ENCODE results near the gene PCCA.
"Not testable (repeated sequence)": the region's sequence is repeated elsewhere in the genome, so short reads cannot be mapped to it uniquely, and the experiment has no call there.

Gene PCCA

GRCh38 chr13:100147825-100148224 lies 58.9 kb downstream of the PCCA start:
- Histone ChIP-seq H2AFZ (ENCODE audit: low read length) (no peak overlapping the region), H3K4me2 (ENCODE audit: low read length) (no peak overlapping the region), H3K27me3 (ENCODE audit: insufficient read depth, low read length) (no peaks in the 10 kb centered on the region), H3K27ac (ENCODE audit: low read depth, low read length, poor library complexity, severe bottlenecking) (no peak overlapping the region), H3F3A (ENCODE audit: insufficient read depth, low read length) (no peaks in the 10 kb centered on the region), H3K36me3 (ENCODE audit: insufficient read depth, low read length) (no peaks in the 10 kb centered on the region), H3K9me3 (ENCODE audit: low read length) (0 out of 2 replicates have a peak, but pooled peaks cover 4% of the 10 kb centered on the region), H3K4me1 (ENCODE audit: insufficient read depth, low read length, severe bottlenecking) (no peaks in the 10 kb centered on the region), H3K9me2 (ENCODE audit: low read depth, low read length) (no peaks in the 10 kb centered on the region), H3K4me3 (ENCODE audit: low read depth, low read length, poor library complexity, severe bottlenecking) (no peak overlapping the region), H3K9ac (ENCODE audit: low read length) (no peak overlapping the region), H3K79me2 (ENCODE audit: insufficient read depth, low read length) (no peaks in the 10 kb centered on the region), H4K20me1 (ENCODE audit: insufficient read depth, low read length) (no peaks in the 10 kb centered on the region)
- TF ChIP-seq EZH2 (IDR thresholded peaks at IDR 0.05; ENCODE audit: borderline replicate concordance, low read length) (no peak), CTCF (IDR thresholded peaks at IDR 0.05; ENCODE audit: low read length) (no peak)

GRCh38 chr13:100148422-100148821 lies 59.5 kb downstream of the PCCA start:
- H3K27me3 ChIP-seq (ENCODE audit: insufficient read depth, low read length): no peaks in the 10 kb centered on the region
- no peaks in the 10 kb centered on the region for H3K9me2 ChIP-seq (ENCODE audit: low read depth, low read length)
- H3K36me3 ChIP-seq (ENCODE audit: insufficient read depth, low read length): no peaks in the 10 kb centered on the region
- no peak overlapping the region for H3K4me2 ChIP-seq (ENCODE audit: low read length)
- no peaks in the 10 kb centered on the region for H3F3A ChIP-seq (ENCODE audit: insufficient read depth, low read length)
- no peak overlapping the region for H3K9ac ChIP-seq (ENCODE audit: low read length)
- no peak overlapping the region for H3K27ac ChIP-seq (ENCODE audit: low read depth, low read length, poor library complexity, severe bottlenecking)
- no peak for TF ChIP-seq CTCF (IDR thresholded peaks at IDR 0.05; ENCODE audit: low read length)
- no peak for TF ChIP-seq EZH2 (IDR thresholded peaks at IDR 0.05; ENCODE audit: borderline replicate concordance, low read length)
- no peaks in the 10 kb centered on the region for H3K4me1 ChIP-seq (ENCODE audit: insufficient read depth, low read length, severe bottlenecking)
- H2AFZ ChIP-seq (ENCODE audit: low read length): no peak overlapping the region
- 0 out of 2 replicates have a peak, but pooled peaks cover 4% of the 10 kb centered on the region for H3K9me3 ChIP-seq (ENCODE audit: low read length)
- H3K79me2 ChIP-seq (ENCODE audit: insufficient read depth, low read length): no peaks in the 10 kb centered on the region
- H3K4me3 ChIP-seq (ENCODE audit: low read depth, low read length, poor library complexity, severe bottlenecking): no peak overlapping the region
- H4K20me1 ChIP-seq (ENCODE audit: insufficient read depth, low read length): no peaks in the 10 kb centered on the region

DNA sequence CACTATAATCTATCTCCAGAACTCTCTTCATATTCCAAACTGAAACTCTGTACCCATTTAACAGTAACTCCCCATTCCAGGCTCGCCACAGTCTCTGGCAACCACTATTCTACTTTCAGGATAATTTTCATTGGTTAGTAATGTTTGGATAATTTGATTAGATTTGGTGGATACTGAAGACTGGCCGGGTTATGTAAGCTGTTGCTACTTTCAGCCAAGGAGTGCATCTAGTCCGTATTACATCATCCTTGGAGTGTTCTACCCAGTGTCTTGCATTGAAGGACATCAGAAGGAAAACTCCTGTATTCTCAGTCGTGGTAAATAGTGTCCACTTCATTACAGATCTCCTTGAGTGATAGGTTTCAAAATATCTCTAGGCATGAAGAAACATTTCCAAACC lies 60.5 kb downstream of the PCCA start:
- H3K4me2 ChIP-seq (ENCODE audit: low read length): no peak overlapping the region
- H3K9ac ChIP-seq (ENCODE audit: low read length): no peak overlapping the region
- 0 out of 2 replicates have a peak, but pooled peaks cover 4% of the 10 kb centered on the region for H3K9me3 ChIP-seq (ENCODE audit: low read length)
- no peak overlapping the region for H3K4me3 ChIP-seq (ENCODE audit: low read depth, low read length, poor library complexity, severe bottlenecking)
- H4K20me1 ChIP-seq (ENCODE audit: insufficient read depth, low read length): no peaks in the 10 kb centered on the region
- no peak overlapping the region for H2AFZ ChIP-seq (ENCODE audit: low read length)
- H3K36me3 ChIP-seq (ENCODE audit: insufficient read depth, low read length): no peaks in the 10 kb centered on the region
- no peak overlapping the region for H3K27ac ChIP-seq (ENCODE audit: low read depth, low read length, poor library complexity, severe bottlenecking)
- H3K27me3 ChIP-seq (ENCODE audit: insufficient read depth, low read length): no peaks in the 10 kb centered on the region
- H3K4me1 ChIP-seq (ENCODE audit: insufficient read depth, low read length, severe bottlenecking): no peaks in the 10 kb centered on the region
- no peaks in the 10 kb centered on the region for H3K9me2 ChIP-seq (ENCODE audit: low read depth, low read length)
- H3F3A ChIP-seq (ENCODE audit: insufficient read depth, low read length): no peaks in the 10 kb centered on the region
- H3K79me2 ChIP-seq (ENCODE audit: insufficient read depth, low read length): no peaks in the 10 kb centered on the region
- no peak for TF ChIP-seq CTCF (IDR thresholded peaks at IDR 0.05; ENCODE audit: low read length)
- no peak for TF ChIP-seq EZH2 (IDR thresholded peaks at IDR 0.05; ENCODE audit: borderline replicate concordance, low read length)

- not testable (repeated sequence) for H2AFZ ChIP-seq (ENCODE audit: low read length); H3K4me3 ChIP-seq (ENCODE audit: low read depth, low read length, poor library complexity, severe bottlenecking); H3F3A ChIP-seq (ENCODE audit: insufficient read depth, low read length); H3K4me1 ChIP-seq (ENCODE audit: insufficient read depth, low read length, severe bottlenecking); H4K20me1 ChIP-seq (ENCODE audit: insufficient read depth, low read length); H3K36me3 ChIP-seq (ENCODE audit: insufficient read depth, low read length); H3K9me3 ChIP-seq (ENCODE audit: low read length); H3K9me2 ChIP-seq (ENCODE audit: low read depth, low read length); H3K9ac ChIP-seq (ENCODE audit: low read length); H3K79me2 ChIP-seq (ENCODE audit: insufficient read depth, low read length); H3K4me2 ChIP-seq (ENCODE audit: low read length); H3K27ac ChIP-seq (ENCODE audit: low read depth, low read length, poor library complexity, severe bottlenecking); H3K27me3 ChIP-seq (ENCODE audit: insufficient read depth, low read length)
Measured at GRCh38 chr13:100150711-100151110, 61.8 kb downstream of the PCCA start.

All from OCI-LY1 (cell line).